DOHH2 (cell line): ENCODE results near the gene HMGCS1.

ENCODE experiments used
- EZH2phosphoT487 ChIP-seq: fragments of 200-600 bp; sonication (generic); IDR thresholded peaks from 2 replicates; pipeline ENCODE4 v1.6.1; 2017; ENCODE audit warnings: borderline replicate concordance, mild to moderate bottlenecking, antibody characterized with exemption, low read length, moderate library complexity, mixed read lengths
- TF ChIP-seq, protein P1 (sequence below): fragments of 200-600 bp; sonication (generic); IDR thresholded peaks from one replicate; pipeline ENCODE4 v1.5.1; 2014; ENCODE audit warnings: antibody characterized with exemption, mild to moderate bottlenecking, low read depth, low read length; ENCODE audit not compliant: poor library complexity, severe bottlenecking

GRCh38 chr5:43332401-43332800 lies 19.2 kb upstream of the HMGCS1 start:
- TF ChIP-seq, protein P1, sequence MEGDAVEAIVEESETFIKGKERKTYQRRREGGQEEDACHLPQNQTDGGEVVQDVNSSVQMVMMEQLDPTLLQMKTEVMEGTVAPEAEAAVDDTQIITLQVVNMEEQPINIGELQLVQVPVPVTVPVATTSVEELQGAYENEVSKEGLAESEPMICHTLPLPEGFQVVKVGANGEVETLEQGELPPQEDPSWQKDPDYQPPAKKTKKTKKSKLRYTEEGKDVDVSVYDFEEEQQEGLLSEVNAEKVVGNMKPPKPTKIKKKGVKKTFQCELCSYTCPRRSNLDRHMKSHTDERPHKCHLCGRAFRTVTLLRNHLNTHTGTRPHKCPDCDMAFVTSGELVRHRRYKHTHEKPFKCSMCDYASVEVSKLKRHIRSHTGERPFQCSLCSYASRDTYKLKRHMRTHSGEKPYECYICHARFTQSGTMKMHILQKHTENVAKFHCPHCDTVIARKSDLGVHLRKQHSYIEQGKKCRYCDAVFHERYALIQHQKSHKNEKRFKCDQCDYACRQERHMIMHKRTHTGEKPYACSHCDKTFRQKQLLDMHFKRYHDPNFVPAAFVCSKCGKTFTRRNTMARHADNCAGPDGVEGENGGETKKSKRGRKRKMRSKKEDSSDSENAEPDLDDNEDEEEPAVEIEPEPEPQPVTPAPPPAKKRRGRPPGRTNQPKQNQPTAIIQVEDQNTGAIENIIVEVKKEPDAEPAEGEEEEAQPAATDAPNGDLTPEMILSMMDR = no peak
- TF ChIP-seq EZH2phosphoT487 = no peak
